ENCODE measurements around the gene C4orf50.

C4orf50 gene

DNA sequence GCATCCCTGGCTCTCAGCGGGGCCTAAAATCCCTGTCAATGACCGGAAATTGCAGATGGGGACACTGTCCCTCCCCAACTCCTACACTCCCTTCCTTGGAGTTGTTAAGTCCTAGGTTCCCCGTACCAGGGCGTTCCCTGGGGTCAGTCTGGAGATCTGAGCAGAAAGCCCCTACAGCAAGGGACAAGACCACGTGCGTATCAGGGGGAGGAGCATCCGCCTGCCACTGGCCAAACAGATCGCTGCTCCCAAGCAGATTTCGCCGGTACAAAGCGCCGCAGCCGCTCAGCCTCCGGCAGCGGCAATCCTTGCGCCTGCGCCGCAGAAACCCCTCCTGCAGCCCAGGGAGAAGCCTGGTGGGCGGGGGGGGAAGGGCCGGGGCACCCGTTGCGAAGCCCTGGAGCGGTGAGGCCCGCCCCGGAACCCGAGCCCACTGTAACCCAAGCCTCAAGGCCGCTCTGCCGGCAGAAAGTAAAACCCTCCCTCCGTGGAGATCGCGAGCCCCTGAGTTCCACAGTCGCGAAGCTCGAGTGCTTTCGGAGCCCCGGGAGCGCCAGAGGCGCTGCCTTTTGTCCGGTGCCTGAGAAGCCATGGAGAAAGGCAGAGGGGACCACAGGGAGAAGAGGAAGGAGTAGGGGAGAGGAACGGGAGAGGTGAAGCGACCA, 128.0 kb downstream of the C4orf50 start:
- DNase-seq (ENCODE audit: low spot score), result no peak

GRCh38 chr4:5889002-5889696, 129.1 kb downstream of the C4orf50 start:
- DNase-seq (ENCODE audit: low spot score), result no peak

GRCh38 chr4:5888222-5889001, 129.8 kb downstream of the C4orf50 start:
- no peak for DNase-seq (ENCODE audit: low spot score)

DNA sequence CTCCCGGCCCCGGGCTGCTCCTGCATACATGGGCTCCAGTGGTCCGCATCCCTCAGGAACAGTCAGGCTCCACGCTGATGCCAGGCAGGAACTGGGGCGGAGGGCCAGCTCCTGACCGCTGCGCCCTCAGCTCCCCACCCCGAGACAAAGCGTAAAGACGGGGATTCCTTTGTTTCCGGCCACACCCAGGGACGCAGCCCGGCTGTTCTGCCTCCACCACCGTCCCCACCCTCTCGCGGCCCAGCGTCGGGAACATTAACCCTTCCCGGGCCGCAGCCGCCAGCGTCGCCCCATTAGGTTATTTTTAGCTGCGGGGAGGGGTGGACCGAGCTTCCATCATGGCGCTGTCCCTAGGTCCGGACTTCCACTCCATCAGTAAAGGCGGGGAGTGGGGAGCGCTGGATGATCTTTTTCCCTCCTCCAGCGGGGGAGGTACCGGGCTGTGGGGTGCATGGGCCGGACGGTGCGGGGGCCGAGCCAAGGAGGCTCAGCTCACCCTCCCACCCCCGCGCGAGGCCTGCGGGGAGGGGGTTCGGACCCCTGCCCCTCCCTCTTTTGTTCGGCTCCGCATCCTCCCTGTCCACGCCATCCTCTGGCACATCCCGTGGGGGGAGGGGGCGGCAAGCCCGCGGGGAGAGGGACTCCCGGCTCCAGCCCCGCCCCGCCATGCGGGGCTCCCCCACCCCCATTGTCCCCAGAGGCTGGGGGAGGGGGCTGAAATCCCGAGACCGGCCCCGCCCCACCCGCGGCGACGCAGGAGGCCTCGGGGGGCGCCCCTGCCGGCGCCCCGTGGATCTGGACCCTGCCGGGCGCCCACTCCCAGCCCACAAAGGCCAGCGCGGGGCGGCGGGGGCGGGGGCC, 130.6 kb downstream of the C4orf50 start:
- no peak for DNase-seq (ENCODE audit: low spot score)

DNA sequence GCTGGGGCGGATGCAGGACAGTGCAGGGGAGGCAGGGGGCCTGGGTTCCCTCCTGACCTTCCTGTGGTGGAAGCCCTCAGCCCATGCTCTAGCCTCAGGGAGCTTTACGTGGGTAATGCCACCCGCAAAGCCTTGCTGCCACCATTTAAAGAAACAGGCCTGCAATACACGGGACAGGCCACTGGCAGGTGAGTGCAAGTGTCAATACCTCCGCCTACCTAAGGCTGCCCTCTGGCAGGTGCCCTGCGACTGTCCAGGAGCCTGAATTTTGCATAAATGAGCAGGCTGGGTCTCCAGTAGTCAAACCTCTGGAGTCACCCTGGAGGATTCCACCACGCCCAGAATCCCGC, 131.2 kb downstream of the C4orf50 start:
- DNase-seq (ENCODE audit: low spot score), result no peak

- no peak for DNase-seq (ENCODE audit: low spot score)
Measured at GRCh38 chr4:5885733-5886132, 132.5 kb downstream of the C4orf50 start.

DNA sequence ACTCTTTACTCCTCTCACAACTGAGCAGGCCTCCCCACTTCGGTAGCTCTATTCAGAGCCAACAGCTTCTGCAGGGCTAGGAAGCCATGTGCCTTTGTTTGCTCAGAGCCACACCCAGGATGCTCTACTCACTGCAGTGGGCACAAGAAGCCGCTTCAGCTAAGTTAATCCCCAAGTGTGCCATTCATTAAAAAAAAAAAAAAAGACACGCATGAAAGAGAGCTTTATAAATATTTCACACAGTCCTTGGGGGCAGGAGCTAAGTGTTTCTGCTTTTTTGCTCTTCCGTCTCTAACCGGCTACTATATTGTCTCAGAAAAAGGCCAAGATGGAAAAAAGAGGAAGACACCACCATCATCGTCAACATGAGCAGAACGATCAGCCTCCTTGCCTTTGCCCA, 133.4 kb downstream of the C4orf50 start:
- DNase-seq (ENCODE audit: low spot score), result no peak

GRCh38 chr4:5883916-5884315, 134.3 kb downstream of the C4orf50 start:
- DNase-seq (ENCODE audit: low spot score), result no peak

DNA sequence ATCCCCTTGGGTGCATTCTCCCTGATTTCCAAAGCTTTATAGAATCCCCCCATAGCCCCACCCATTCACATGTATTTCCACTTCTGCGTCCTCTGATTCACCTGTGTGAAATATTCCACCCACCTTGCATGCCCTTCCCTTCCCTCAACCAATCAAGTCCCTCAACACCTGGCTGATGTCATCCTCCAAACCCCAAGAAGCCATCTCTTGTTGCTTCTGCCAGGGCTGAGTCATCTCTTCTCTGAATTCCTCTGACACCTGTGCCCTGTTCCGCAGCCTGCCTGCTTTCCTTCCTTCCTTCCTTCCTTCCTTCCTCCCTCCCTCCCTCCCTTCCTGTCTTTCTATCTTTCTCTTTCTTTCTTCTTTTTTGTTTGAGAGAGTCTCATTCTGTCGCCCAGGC, 135.3 kb downstream of the C4orf50 start:
- no peak for DNase-seq (ENCODE audit: low spot score)

DNA sequence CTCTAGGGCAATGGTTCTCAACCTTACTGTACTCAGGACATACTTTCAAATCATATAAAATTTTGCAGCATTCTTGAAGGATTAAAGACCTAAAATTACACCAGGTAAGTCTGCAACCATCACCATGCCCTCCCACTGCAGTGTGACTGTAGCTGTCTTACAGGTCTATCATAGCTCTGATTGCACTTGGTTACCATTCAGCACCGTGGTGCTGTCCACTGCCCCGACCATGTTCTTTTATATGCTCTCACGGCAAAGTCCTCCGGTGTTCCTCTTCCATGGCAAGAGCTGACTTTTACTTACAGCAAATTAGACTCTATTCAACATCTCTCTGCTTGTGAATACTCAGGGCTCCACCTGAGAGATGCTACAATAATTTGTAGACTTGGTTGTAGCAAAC, 136.9 kb downstream of the C4orf50 start:
- DNase-seq (ENCODE audit: low spot score), result no peak

GRCh38 chr4:5878359-5878758, 139.9 kb downstream of the C4orf50 start:
- DNase-seq (ENCODE audit: low spot score), result no peak

DNA sequence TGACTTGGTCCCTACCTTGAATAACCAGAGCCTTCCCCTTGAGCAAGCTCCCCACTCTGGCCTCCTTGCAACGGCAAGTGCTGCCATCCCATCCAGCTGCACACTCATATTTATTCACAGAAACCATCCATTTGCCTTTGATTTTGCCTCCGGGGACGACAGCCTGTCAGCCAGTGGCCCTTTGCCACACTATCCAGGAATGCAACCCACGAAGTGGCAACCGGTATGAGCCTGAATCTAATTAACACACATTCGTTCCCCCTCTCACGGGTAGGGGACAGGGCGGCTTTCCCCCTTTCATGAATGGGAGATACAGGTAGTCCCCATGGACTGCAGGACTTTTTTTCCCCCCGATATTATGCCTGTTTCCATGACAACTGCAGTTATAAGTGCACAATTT, 140.8 kb downstream of the C4orf50 start:
- DNase-seq (ENCODE audit: low spot score), result no peak

GRCh38 chr4:5874811-5875449, 143.3 kb downstream of the C4orf50 start:
- DNase-seq (ENCODE audit: low spot score), result no peak

GRCh38 chr4:5870701-5871100, 147.5 kb downstream of the C4orf50 start:
- no peak for DNase-seq (ENCODE audit: low spot score)

DNA sequence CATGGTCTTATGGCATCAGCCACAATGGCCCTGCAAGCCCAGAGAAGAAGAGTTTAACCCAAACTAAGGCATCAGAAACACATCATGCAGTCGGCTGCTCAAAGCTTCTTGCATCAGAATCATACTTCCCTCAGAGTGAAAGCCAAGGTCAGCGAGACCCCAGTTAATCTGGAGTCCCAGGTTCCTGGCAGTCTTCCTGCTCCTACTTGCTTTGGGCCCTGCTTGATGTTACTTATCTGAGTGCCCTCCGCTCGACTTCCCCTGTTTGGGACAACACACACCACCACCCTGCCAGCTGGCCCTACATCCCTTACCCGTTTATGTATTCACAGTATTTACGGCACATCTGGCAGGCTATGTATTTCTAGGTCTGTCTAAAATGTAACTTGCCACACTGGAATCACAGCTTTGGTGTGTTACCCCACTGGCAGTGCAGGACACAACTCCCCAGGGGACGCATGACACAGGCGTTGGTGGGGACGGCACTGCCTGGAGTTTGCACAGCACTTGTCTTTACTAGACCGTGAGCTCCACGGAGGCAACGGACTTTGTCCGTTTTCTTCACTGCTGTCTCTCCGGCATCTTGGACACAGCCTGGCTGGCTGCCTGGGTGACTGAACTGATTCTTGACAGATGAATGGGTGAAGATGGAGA, 148.1 kb downstream of the C4orf50 start:
- no peak for DNase-seq (ENCODE audit: low spot score)

DNA sequence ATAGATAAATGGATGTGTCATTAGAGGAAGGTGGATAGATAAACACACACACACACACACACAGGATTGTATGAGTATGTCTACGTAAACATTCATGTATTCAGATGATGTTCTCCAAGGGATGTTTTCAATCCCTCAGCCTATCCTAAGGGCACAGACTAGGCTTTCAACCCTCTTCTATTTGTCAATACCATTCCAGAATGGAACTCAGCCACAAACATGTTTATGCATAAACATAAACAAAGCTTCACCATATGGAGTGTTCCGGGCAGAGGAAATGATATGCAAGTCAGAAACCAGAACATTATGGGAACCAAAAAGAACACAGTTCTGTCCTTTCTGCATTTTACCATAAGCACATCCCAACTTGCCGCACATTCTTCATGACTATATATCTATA, 150.4 kb downstream of the C4orf50 start:
- no peak for DNase-seq (ENCODE audit: low spot score)

GRCh38 chr4:5866841-5867813, 151.1 kb downstream of the C4orf50 start:
- no peak for DNase-seq (ENCODE audit: low spot score)

DNA sequence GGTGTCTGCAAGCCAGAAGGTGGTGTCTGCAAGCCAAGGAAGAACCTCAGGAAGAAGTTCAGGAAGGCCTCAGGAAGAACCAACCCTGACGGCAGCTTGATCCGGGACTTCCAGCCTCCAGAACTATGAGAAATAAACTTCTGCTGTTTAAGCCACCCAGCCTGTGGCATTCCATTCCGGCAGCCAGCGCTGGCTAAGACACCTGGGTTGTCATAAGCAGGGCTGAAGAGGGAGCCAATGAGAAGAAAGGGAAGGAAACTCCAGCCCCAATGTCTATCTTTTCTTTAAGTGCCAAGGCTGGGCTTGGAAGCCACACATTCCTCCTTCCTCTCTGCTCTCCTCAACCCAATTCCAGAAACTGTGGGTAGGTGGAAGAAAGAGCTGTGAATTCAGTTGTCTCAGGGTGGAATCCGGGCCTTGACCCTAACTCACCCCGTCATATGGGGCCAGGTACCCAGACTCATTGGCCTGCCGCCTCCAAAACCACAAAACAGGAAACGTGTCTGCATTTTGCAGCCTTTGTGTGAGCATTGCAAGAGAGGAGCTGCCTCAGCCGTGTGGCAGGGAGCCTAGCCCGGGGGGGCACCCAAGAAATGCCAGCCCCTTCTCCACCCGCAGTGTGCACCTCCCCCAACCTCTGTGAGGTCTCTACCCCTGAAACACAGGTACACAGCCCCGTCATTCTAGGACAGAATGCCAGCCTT, 152.2 kb downstream of the C4orf50 start:
- DNase-seq (ENCODE audit: low spot score), result no peak

- DNase-seq (ENCODE audit: low spot score), result no peak
Measured at GRCh38 chr4:5863461-5864113, 154.6 kb downstream of the C4orf50 start.
